GM23338 (cell line): ENCODE measurements around the gene QPCTL.

Experiments used
- CREB1 ChIP-seq: fragments of 250-450 bp; sonication (Bioruptor Pico); IDR thresholded peaks from 2 replicates; pipeline ENCODE4 v1.5.0; 2020; ENCODE audit warnings: low read depth, mild to moderate bottlenecking, moderate library complexity
- NANOG ChIP-seq: IDR thresholded peaks from 2 replicates; pipeline ENCODE4 v1.6.1; 2016; ENCODE audit warnings: antibody characterized with exemption, borderline replicate concordance
- POLR2AphosphoS5 ChIP-seq: IDR thresholded peaks from 2 replicates; pipeline ENCODE4 v1.6.1; 2016; ENCODE audit warnings: antibody characterized with exemption, low read depth
- REST ChIP-seq: IDR thresholded peaks from one replicate; pipeline ENCODE4 v1.6.1; 2018; ENCODE audit warnings: antibody characterized with exemption; ENCODE audit not compliant: unreplicated experiment
- STAT1 ChIP-seq: IDR thresholded peaks from one replicate; pipeline ENCODE4 v1.6.1; 2016; ENCODE audit warnings: antibody characterized with exemption; ENCODE audit not compliant: unreplicated experiment
- ZNF331 ChIP-seq: fragments of 250-450 bp; sonication (Bioruptor Pico); IDR thresholded peaks from 2 replicates; pipeline ENCODE4 v1.5.0; 2020; ENCODE audit warnings: low read depth, mild to moderate bottlenecking, moderate library complexity
- TF ChIP-seq, protein P1 (sequence below), 2 experiments: fragments of 200-600 bp in 1 of 2; sonication (generic) in 1 of 2; conservative IDR thresholded peaks; 2 replicates each; pipeline versions ENCODE4 v1.5.1 to v1.6.1; 2016 to 2017; ENCODE audit warnings: antibody characterized with exemption in 2 of 2, low read depth in 2 of 2, mild to moderate bottlenecking in 2 of 2, moderate library complexity in 1 of 2

DNA sequence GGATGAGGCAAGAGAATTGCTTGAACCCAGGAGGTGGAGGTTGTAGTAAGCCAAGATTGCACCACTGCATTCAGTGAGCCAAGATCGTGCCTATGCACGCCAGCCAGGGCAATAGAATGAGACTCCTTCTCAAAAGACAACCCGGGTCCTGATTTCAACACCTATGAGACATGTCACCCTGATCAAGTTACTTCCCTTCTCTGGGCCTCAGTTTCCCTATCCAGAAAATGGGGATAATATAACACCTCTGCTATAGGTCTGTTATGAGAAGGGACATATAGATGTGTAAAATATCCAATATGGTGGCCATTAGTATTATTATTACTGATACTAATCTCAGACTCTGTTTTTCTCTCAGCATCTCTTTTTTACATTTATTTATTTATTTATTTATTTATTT lies 37.4 kb upstream of the QPCTL start:
- TF ChIP-seq STAT1, result no peak
- no peak for TF ChIP-seq NANOG
- TF ChIP-seq CREB1 (CRISPR knock-in tag), result no peak
- TF ChIP-seq POLR2AphosphoS5, result no peak
- no peak for TF ChIP-seq REST
- no peak for TF ChIP-seq ZNF331 (CRISPR knock-in tag)
- TF ChIP-seq, protein P1, sequence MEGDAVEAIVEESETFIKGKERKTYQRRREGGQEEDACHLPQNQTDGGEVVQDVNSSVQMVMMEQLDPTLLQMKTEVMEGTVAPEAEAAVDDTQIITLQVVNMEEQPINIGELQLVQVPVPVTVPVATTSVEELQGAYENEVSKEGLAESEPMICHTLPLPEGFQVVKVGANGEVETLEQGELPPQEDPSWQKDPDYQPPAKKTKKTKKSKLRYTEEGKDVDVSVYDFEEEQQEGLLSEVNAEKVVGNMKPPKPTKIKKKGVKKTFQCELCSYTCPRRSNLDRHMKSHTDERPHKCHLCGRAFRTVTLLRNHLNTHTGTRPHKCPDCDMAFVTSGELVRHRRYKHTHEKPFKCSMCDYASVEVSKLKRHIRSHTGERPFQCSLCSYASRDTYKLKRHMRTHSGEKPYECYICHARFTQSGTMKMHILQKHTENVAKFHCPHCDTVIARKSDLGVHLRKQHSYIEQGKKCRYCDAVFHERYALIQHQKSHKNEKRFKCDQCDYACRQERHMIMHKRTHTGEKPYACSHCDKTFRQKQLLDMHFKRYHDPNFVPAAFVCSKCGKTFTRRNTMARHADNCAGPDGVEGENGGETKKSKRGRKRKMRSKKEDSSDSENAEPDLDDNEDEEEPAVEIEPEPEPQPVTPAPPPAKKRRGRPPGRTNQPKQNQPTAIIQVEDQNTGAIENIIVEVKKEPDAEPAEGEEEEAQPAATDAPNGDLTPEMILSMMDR (conservative IDR thresholded peaks at IDR 0.05; ENCODE audit: low read depth in 2 of 2), result no peak
